MCF 10A (cell line): ENCODE data around the gene MARK3. TPM values are rescaled to one million over a fixed set of nuclear protein-coding genes. Genes with fewer than 3 reads are reported as not detected.

Source experiments
- BruUV-seq: library from RNA; stranded (reverse); fragments of 400-500 nt; replicated peaks from 2 replicates; lab custom pipeline; 2021; lab: Mats Ljungman, UMichigan
- CTCF ChIA-PET: fragments of 300-600 bp; sonication (Branson Sonifier 250); formaldehyde crosslinking; extraction: SDS; loops from one replicate; lab custom pipeline; 2021; ENCODE audit warnings: antibody characterized with exemption, inconsistent platforms; lab: Yijun Ruan, JAX
- POLR2A ChIA-PET: fragments of 300-600, 350-650 bp; sonication (Branson Sonifier 250); formaldehyde crosslinking; extraction: SDS; loops from one replicate; lab custom pipeline; 2020; ENCODE audit warnings: antibody characterized with exemption, inconsistent platforms; lab: Yijun Ruan, JAX
- DNase-seq: peaks from one replicate; pipeline ENCODE4 v3.0.0-alpha.2; 2018; ENCODE audit not compliant: unreplicated experiment
- H3K27ac Mint-ChIP-seq: one replicate; pipeline ENCODE4 v1.8.0; 2022; ENCODE audit warnings: mild to moderate bottlenecking, low read depth, mixed read lengths; ENCODE audit not compliant: unreplicated experiment
- H3K27me3 Mint-ChIP-seq: one replicate; pipeline ENCODE4 v1.8.0; 2022; ENCODE audit warnings: mixed read lengths; ENCODE audit not compliant: insufficient read depth, unreplicated experiment
- H3K36me3 Mint-ChIP-seq: one replicate; pipeline ENCODE4 v1.8.0; 2022; ENCODE audit warnings: mild to moderate bottlenecking, moderate library complexity, mixed read lengths; ENCODE audit not compliant: insufficient read depth, unreplicated experiment
- H3K4me1 Mint-ChIP-seq: one replicate; pipeline ENCODE4 v1.8.0; 2022; ENCODE audit warnings: mixed read lengths; ENCODE audit not compliant: insufficient read depth, unreplicated experiment
- H3K4me3 Mint-ChIP-seq: one replicate; pipeline ENCODE4 v1.8.0; 2022; ENCODE audit warnings: mild to moderate bottlenecking, moderate library complexity, mixed read lengths; ENCODE audit not compliant: unreplicated experiment
- H3K9me3 Mint-ChIP-seq: one replicate; pipeline ENCODE4 v1.8.0; 2022; ENCODE audit warnings: mixed read lengths; ENCODE audit not compliant: unreplicated experiment
- CTCF ChIP-seq: fragments of 200-600 bp; IDR thresholded peaks from one replicate; pipeline ENCODE4 v1.8.0; 2022; ENCODE audit warnings: antibody characterized with exemption, mild to moderate bottlenecking; ENCODE audit not compliant: unreplicated experiment
- intact Hi-C: fragments of 100-400 bp; cut with micrococcal nuclease; formaldehyde crosslinking; loops from 2 replicates; pipeline ENCODE4 v1.14.1; 2022
- total RNA-seq: library from RNA; stranded (reverse); gene quantifications from 2 replicates; pipeline ENCODE4 v1.2.3, GENCODE V29; 2022

MARK3 gene
- total RNA-seq, 1 experiment from 2014 or later, result 130 TPM

GRCh38 chr14:103549361-103550311, 164.4 kb downstream of the MARK3 start:
- Mint-ChIP-seq H3K4me1 (peaks cover 17% of the 10 kb centered on the region), H3K36me3 (peaks cover 12% of the 10 kb centered on the region), H3K27ac (no peak overlapping the region), H3K9me3 (no peaks in the 10 kb centered on the region), H3K4me3 (no peak overlapping the region), H3K27me3 (no peaks in the 10 kb centered on the region)
- no TSS peak for BruUV-seq
- ChIA-PET POLR2A (interaction anchor here (0.6 to 4.2 kb wide), 4 partner anchors 9 to 1584 kb away, joined by 3 to 65 read pairs (median 4); partner anchors contain the start of genes BAG5 and COA8), CTCF (interaction anchor here (0.6 to 10.7 kb wide), 6 partner anchors 9 to 605 kb away, joined by 3 to 126 read pairs (median 4); no protein-coding TSS in a partner anchor)
- DNase-seq, result no peak
- intact Hi-C loops, result no loop called here
- TF ChIP-seq CTCF, result no peak

- intact Hi-C loops, result no loop called here
- ChIA-PET POLR2A (interaction anchor here (0.7 to 4.2 kb wide), 5 partner anchors 9 to 21 kb away, joined by 3 to 65 read pairs (median 14); partner anchors contain the start of genes BAG5, COA8 and TRMT61A), CTCF (interaction anchor here (0.6 to 10.7 kb wide), 4 partner anchors 32 to 317 kb away, joined by 3 to 126 read pairs (median 4); no protein-coding TSS in a partner anchor)
- H3K9me3 Mint-ChIP-seq, result no peaks in the 10 kb centered on the region
- H3K27ac Mint-ChIP-seq, result no peak overlapping the region
- H3K4me3 Mint-ChIP-seq, result no peak overlapping the region
- BruUV-seq, result no TSS peak
- peaks cover 23% of the 10 kb centered on the region for H3K36me3 Mint-ChIP-seq
- no peak for TF ChIP-seq CTCF
- H3K4me1 Mint-ChIP-seq, result peaks cover 23% of the 10 kb centered on the region
- no peaks in the 10 kb centered on the region for H3K27me3 Mint-ChIP-seq
- DNase-seq, result no peak
Measured at GRCh38 chr14:103550451-103551337, 165.5 kb downstream of the MARK3 start.

- CTCF ChIA-PET, result interaction anchor here (0.6 to 10.7 kb wide), 5 partner anchors 10 to 51 kb away, joined by 3 to 126 read pairs (median 5); no protein-coding TSS in a partner anchor
- Mint-ChIP-seq H3K36me3 (peaks cover 25% of the 10 kb centered on the region), H3K9me3 (no peaks in the 10 kb centered on the region), H3K27ac (peak overlapping the region; percentile 40), H3K4me1 (peaks cover 23% of the 10 kb centered on the region), H3K4me3 (no peak overlapping the region), H3K27me3 (no peaks in the 10 kb centered on the region)
- DNase-seq, result no peak
- TF ChIP-seq CTCF, result no peak
- intact Hi-C loops, result no loop called here
- POLR2A ChIA-PET, result interaction anchor here (0.6 to 4.2 kb wide), 5 partner anchors 10 to 49 kb away, joined by 3 to 65 read pairs (median 14); partner anchors contain the start of genes BAG5, COA8 and TRMT61A
- no TSS peak for BruUV-seq
Measured at GRCh38 chr14:103551338-103551762, 166.1 kb downstream of the MARK3 start.
